ENCODE measurements around the gene CLRN3.

CLRN3 gene

GRCh38 chr10:127836176-127836575 is 56.6 kb downstream of the CLRN3 start:
- no peak for DNase-seq

GRCh38 chr10:127834791-127835190 is 58.0 kb downstream of the CLRN3 start:
- no peak for DNase-seq

- no peak for DNase-seq
Observed at GRCh38 chr10:127834221-127834620, 58.5 kb downstream of the CLRN3 start.

- DNase-seq: no peak
Observed at GRCh38 chr10:127833804-127834203, 58.9 kb downstream of the CLRN3 start.

DNA sequence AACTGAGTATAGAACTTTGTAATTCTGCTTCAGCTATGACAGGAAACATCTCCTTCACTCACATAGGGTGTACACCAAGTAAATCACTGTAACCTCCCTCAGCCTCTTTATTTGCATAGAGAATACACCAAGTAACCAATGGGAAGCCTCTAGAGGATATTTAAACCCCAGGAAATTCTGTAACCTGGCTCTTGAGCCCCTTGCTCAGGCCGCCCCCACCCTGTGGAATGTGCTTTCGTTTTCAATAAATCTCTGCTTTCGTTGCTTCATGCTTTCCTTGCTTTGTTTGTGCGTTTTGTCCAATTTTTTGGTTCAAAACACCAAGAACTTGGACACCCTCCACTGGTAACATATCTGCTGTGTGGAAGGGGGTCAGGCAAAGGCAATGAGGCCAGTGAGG is 60.2 kb downstream of the CLRN3 start:
- no peak for DNase-seq

- no peak for DNase-seq
Observed at GRCh38 chr10:127830414-127830813, 62.3 kb downstream of the CLRN3 start.
